HepG2 (cell line): ENCODE data around the gene FMNL2. TPM values are rescaled to one million over a fixed set of nuclear protein-coding genes. Genes with fewer than 3 reads are reported as not detected.
A peak's percentile ranks its signal among the peaks of the same experiment; 100 is the strongest.

ENCODE experiments used
- HNRNPUL1 ChIP-seq: fragments of 200-400 bp; formaldehyde crosslinking; IDR thresholded peaks from 2 replicates; pipeline ENCODE4 v1.6.1; 2017; ENCODE audit warnings: low read depth, mild to moderate bottlenecking, low read length, moderate library complexity
- NFKBIZ ChIP-seq: IDR thresholded peaks from 2 replicates; pipeline ENCODE4 v1.6.1; 2018; ENCODE audit warnings: missing genetic modification reagents, missing compliant biosample characterization
- POLR2AphosphoS5 ChIP-seq: IDR thresholded peaks from 2 replicates; pipeline ENCODE4 v1.6.1; 2012; ENCODE audit warnings: low read depth, low read length
- TBX3 ChIP-seq: fragments of 450-650 bp; IDR thresholded peaks from 2 replicates; pipeline ENCODE4 v1.6.1; 2017; ENCODE audit warnings: antibody characterized with exemption, mild to moderate bottlenecking, inconsistent platforms, borderline replicate concordance
- ZNF3 ChIP-seq: IDR thresholded peaks from 2 replicates; pipeline ENCODE4 v1.7.0; 2017; ENCODE audit warnings: inconsistent platforms
- ZNF367 ChIP-seq: sonication (generic); formaldehyde crosslinking; IDR thresholded peaks from 2 replicates; pipeline ENCODE4 v1.4.0; 2020; ENCODE audit warnings: missing genetic modification reagents, borderline replicate concordance
- polyA plus RNA-seq, 8 experiments: library from polyadenylated mRNA; depleted of rRNA in 3 of 8; stranded (reverse) in 7 of 8; unstranded in 1 of 8; fragments of >200 nt; fragmentation: Illumina TruSeq in 4 of 8; extraction: Trizol in 4 of 8; gene quantifications; 2 replicates each; pipeline versions ENCODE4 v1.2.1 to v1.2.3, GENCODE V29; 2011 to 2016; ENCODE audit warnings: low read depth in 4 of 8, missing spikeins in 1 of 8, mixed read lengths in 1 of 8; ENCODE audit not compliant: insufficient read depth in 1 of 8
- total RNA-seq, 5 experiments: library from RNA; depleted of rRNA; stranded (reverse); fragments of >200 nt; fragmentation: Illumina TruSeq; extraction: Trizol; gene quantifications; 2 replicates each; pipeline ENCODE4 v1.2.3, GENCODE V29; 2016; ENCODE audit warnings: low read depth in 1 of 5
- TF ChIP-seq, protein P1 (sequence below): sonication (generic); formaldehyde crosslinking; IDR thresholded peaks from 2 replicates; pipeline ENCODE4 v1.4.0; 2020; ENCODE audit warnings: missing genetic modification reagents
- TF ChIP-seq, protein P2 (sequence below): sonication (generic); formaldehyde crosslinking; IDR thresholded peaks from 2 replicates; pipeline ENCODE4 v1.4.0; 2020; ENCODE audit warnings: mild to moderate bottlenecking, missing genetic modification reagents
- TF ChIP-seq, protein P3 (sequence below): sonication (generic); formaldehyde crosslinking; IDR thresholded peaks from 2 replicates; pipeline ENCODE4 v1.5.0; 2020; ENCODE audit warnings: mild to moderate bottlenecking, missing genetic modification reagents
- TF ChIP-seq, protein P4 (sequence below): sonication (generic); formaldehyde crosslinking; IDR thresholded peaks from 2 replicates; pipeline ENCODE4 v1.5.1; 2020; ENCODE audit warnings: mild to moderate bottlenecking, moderate library complexity, missing genetic modification reagents
- TF ChIP-seq, protein P5 (sequence below): sonication (generic); formaldehyde crosslinking; IDR thresholded peaks from 2 replicates; pipeline ENCODE4 v1.5.0; 2020; ENCODE audit warnings: missing genetic modification reagents
- TF ChIP-seq, protein P6 (sequence below): sonication (generic); formaldehyde crosslinking; IDR thresholded peaks from 2 replicates; pipeline ENCODE4 v1.4.0; 2020; ENCODE audit warnings: missing genetic modification reagents, borderline replicate concordance
- TF ChIP-seq, protein P7 (sequence below): IDR thresholded peaks from 2 replicates; pipeline ENCODE4 v1.6.1; 2016; ENCODE audit warnings: missing compliant biosample characterization, missing genetic modification reagents, borderline replicate concordance

FMNL2 gene
- total and polyA plus RNA-seq, 2 of the 13 experiments (the other 11 are each of a cell fraction or from before 2014, with no cell fraction given) = 66.5 to 67.7 TPM

DNA sequence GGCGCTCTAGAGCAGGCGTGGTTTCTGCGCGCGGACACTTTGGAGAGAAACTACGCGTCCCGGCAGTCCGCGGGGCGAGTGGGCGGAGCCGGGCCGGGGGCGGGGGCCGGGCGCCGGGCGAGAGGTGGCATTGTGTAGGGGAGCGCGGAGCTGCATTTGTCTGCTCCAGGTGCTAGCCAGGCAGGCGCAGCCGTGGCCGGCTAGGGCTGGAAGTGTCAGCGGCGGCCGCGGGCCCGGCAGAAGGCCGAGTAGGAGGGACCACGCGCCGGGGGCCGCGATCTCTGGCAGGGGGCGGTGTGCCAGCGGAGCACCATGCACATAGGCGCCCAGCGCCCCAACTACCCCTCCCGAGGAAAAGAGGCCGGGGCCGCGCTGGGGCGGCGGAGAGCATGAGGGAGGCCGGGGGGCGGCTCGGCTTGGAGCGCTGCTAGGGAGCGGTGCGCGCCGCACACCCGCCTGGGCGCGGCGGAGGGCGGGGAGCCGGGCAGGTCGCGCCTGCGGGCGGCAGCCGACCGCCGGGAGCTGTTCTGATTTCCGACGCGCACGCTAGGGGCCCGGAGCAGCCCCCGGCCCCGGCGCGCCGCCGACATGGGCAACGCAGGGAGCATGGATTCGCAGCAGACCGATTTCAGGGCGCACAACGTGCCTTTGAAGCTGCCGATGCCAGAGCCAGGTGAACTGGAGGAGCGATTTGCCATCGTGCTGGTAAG lies at the start of gene FMNL2 (continued):
- TF ChIP-seq, protein P1, sequence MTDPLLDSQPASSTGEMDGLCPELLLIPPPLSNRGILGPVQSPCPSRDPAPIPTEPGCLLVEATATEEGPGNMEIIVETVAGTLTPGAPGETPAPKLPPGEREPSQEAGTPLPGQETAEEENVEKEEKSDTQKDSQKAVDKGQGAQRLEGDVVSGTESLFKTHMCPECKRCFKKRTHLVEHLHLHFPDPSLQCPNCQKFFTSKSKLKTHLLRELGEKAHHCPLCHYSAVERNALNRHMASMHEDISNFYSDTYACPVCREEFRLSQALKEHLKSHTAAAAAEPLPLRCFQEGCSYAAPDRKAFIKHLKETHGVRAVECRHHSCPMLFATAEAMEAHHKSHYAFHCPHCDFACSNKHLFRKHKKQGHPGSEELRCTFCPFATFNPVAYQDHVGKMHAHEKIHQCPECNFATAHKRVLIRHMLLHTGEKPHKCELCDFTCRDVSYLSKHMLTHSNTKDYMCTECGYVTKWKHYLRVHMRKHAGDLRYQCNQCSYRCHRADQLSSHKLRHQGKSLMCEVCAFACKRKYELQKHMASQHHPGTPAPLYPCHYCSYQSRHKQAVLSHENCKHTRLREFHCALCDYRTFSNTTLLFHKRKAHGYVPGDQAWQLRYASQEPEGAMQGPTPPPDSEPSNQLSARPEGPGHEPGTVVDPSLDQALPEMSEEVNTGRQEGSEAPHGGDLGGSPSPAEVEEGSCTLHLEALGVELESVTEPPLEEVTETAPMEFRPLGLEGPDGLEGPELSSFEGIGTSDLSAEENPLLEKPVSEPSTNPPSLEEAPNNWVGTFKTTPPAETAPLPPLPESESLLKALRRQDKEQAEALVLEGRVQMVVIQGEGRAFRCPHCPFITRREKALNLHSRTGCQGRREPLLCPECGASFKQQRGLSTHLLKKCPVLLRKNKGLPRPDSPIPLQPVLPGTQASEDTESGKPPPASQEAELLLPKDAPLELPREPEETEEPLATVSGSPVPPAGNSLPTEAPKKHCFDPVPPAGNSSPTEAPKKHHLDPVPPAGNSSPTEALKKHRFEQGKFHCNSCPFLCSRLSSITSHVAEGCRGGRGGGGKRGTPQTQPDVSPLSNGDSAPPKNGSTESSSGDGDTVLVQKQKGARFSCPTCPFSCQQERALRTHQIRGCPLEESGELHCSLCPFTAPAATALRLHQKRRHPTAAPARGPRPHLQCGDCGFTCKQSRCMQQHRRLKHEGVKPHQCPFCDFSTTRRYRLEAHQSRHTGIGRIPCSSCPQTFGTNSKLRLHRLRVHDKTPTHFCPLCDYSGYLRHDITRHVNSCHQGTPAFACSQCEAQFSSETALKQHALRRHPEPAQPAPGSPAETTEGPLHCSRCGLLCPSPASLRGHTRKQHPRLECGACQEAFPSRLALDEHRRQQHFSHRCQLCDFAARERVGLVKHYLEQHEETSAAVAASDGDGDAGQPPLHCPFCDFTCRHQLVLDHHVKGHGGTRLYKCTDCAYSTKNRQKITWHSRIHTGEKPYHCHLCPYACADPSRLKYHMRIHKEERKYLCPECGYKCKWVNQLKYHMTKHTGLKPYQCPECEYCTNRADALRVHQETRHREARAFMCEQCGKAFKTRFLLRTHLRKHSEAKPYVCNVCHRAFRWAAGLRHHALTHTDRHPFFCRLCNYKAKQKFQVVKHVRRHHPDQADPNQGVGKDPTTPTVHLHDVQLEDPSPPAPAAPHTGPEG (CRISPR knock-in tag) = peak; percentile 91
- TF ChIP-seq, protein P2, sequence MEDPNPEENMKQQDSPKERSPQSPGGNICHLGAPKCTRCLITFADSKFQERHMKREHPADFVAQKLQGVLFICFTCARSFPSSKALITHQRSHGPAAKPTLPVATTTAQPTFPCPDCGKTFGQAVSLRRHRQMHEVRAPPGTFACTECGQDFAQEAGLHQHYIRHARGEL (CRISPR knock-in tag) = no peak
- TF ChIP-seq, protein P3, sequence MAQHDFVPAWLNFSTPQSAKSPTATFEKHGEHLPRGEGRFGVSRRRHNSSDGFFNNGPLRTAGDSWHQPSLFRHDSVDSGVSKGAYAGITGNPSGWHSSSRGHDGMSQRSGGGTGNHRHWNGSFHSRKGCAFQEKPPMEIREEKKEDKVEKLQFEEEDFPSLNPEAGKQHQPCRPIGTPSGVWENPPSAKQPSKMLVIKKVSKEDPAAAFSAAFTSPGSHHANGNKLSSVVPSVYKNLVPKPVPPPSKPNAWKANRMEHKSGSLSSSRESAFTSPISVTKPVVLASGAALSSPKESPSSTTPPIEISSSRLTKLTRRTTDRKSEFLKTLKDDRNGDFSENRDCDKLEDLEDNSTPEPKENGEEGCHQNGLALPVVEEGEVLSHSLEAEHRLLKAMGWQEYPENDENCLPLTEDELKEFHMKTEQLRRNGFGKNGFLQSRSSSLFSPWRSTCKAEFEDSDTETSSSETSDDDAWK (CRISPR knock-in tag) = no peak
- TF ChIP-seq TBX3 (peak; percentile 57; the same call in 1 of the 2 replicates), ZNF3 (CRISPR knock-in tag) (0 out of 2 replicates have a peak, but pooled peaks have one; percentile 27), ZNF367 (CRISPR knock-in tag) (0 out of 2 replicates have a peak, but pooled peaks have one; percentile 63), HNRNPUL1 (no peak), NFKBIZ (CRISPR knock-in tag) (0 out of 2 replicates have a peak, but pooled peaks have one; percentile 69), POLR2AphosphoS5 (peak; percentile 95)
- TF ChIP-seq, protein P4, sequence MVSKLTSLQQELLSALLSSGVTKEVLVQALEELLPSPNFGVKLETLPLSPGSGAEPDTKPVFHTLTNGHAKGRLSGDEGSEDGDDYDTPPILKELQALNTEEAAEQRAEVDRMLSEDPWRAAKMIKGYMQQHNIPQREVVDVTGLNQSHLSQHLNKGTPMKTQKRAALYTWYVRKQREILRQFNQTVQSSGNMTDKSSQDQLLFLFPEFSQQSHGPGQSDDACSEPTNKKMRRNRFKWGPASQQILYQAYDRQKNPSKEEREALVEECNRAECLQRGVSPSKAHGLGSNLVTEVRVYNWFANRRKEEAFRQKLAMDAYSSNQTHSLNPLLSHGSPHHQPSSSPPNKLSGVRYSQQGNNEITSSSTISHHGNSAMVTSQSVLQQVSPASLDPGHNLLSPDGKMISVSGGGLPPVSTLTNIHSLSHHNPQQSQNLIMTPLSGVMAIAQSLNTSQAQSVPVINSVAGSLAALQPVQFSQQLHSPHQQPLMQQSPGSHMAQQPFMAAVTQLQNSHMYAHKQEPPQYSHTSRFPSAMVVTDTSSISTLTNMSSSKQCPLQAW (CRISPR knock-in tag) = no peak
- TF ChIP-seq, protein P5, sequence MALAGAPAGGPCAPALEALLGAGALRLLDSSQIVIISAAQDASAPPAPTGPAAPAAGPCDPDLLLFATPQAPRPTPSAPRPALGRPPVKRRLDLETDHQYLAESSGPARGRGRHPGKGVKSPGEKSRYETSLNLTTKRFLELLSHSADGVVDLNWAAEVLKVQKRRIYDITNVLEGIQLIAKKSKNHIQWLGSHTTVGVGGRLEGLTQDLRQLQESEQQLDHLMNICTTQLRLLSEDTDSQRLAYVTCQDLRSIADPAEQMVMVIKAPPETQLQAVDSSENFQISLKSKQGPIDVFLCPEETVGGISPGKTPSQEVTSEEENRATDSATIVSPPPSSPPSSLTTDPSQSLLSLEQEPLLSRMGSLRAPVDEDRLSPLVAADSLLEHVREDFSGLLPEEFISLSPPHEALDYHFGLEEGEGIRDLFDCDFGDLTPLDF (CRISPR knock-in tag) = peak; percentile 76
- TF ChIP-seq, protein P6, sequence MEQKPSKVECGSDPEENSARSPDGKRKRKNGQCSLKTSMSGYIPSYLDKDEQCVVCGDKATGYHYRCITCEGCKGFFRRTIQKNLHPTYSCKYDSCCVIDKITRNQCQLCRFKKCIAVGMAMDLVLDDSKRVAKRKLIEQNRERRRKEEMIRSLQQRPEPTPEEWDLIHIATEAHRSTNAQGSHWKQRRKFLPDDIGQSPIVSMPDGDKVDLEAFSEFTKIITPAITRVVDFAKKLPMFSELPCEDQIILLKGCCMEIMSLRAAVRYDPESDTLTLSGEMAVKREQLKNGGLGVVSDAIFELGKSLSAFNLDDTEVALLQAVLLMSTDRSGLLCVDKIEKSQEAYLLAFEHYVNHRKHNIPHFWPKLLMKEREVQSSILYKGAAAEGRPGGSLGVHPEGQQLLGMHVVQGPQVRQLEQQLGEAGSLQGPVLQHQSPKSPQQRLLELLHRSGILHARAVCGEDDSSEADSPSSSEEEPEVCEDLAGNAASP (CRISPR knock-in tag) = peak; percentile 74
- TF ChIP-seq, protein P7, sequence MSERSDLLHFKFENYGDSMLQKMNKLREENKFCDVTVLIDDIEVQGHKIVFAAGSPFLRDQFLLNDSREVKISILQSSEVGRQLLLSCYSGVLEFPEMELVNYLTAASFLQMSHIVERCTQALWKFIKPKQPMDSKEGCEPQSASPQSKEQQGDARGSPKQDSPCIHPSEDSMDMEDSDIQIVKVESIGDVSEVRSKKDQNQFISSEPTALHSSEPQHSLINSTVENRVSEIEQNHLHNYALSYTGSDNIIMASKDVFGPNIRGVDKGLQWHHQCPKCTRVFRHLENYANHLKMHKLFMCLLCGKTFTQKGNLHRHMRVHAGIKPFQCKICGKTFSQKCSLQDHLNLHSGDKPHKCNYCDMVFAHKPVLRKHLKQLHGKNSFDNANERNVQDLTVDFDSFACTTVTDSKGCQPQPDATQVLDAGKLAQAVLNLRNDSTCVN (CRISPR knock-in tag) = peak; percentile 99; the same call in 1 of the 2 replicates
